Stimulated activated CD4-positive, alpha-beta T cell treated with anti-CD3 and anti-CD28 coated beads, Interleukin-1b, Interleukin-23, amount 100 ng/mL, for 4 hours (primary cell): Measurements from ENCODE around the gene NR5A2.
"Not testable (repeated sequence)": the region's sequence is repeated elsewhere in the genome, so short reads cannot be mapped to it uniquely, and the experiment has no call there.

Experiments used
- DNase-seq, 2 donors: peaks; one replicate each; pipeline ENCODE4 v3.0.0-alpha.2; 2020; ENCODE audit warnings: low read depth in 2 of 2

The NR5A2 gene

GRCh38 chr1:200162877-200163276 lies 135.4 kb downstream of the NR5A2 start:
- DNase-seq: no peak

- DNase-seq: no peak
These were observed 136.4 kb downstream of the NR5A2 start for GRCh38 chr1:200163911-200164310.

GRCh38 chr1:200165493-200166220 lies 138.1 kb downstream of the NR5A2 start:
- DNase-seq: no peak

- no peak for DNase-seq
These were observed 138.9 kb downstream of the NR5A2 start for GRCh38 chr1:200166411-200166810.

- DNase-seq: no peak
These were observed 141.4 kb downstream of the NR5A2 start for GRCh38 chr1:200168926-200169325.

- no peak for DNase-seq
These were observed 144.8 kb downstream of the NR5A2 start for GRCh38 chr1:200172311-200172710.

GRCh38 chr1:200173097-200173618 lies 145.6 kb downstream of the NR5A2 start:
- no peak for DNase-seq

GRCh38 chr1:200174525-200175295 lies 147.2 kb downstream of the NR5A2 start:
- no peak for DNase-seq

GRCh38 chr1:200176181-200176580 lies 148.7 kb downstream of the NR5A2 start:
- no peak for DNase-seq

- no peak for DNase-seq
These were observed 149.3 kb downstream of the NR5A2 start for GRCh38 chr1:200176798-200177197.

- no peak for DNase-seq
These were observed 150.8 kb downstream of the NR5A2 start for GRCh38 chr1:200178340-200178739.

- no peak for DNase-seq
These were observed 151.7 kb downstream of the NR5A2 start for GRCh38 chr1:200179126-200179780.

- DNase-seq: no peak
These were observed 152.3 kb downstream of the NR5A2 start for GRCh38 chr1:200179781-200180160.

GRCh38 chr1:200180821-200181220 lies 153.3 kb downstream of the NR5A2 start:
- no peak for DNase-seq

- no peak for DNase-seq
These were observed 154.4 kb downstream of the NR5A2 start for GRCh38 chr1:200181861-200182260.

- DNase-seq: no peak
These were observed 155.2 kb downstream of the NR5A2 start for GRCh38 chr1:200182701-200183100.

- no peak for DNase-seq
These were observed 156.1 kb downstream of the NR5A2 start for GRCh38 chr1:200183637-200184036.

GRCh38 chr1:200184196-200184595 lies 156.7 kb downstream of the NR5A2 start:
- no peak for DNase-seq

GRCh38 chr1:200185191-200185590 lies 157.7 kb downstream of the NR5A2 start:
- not testable (repeated sequence) for DNase-seq

GRCh38 chr1:200187332-200187731 lies 159.8 kb downstream of the NR5A2 start:
- DNase-seq: not testable (repeated sequence)

- DNase-seq: no peak
These were observed 164.5 kb downstream of the NR5A2 start for GRCh38 chr1:200191993-200192392.

GRCh38 chr1:200194477-200194876 lies 167.0 kb downstream of the NR5A2 start:
- no peak for DNase-seq
